ENCODE data around the gene KIF13A. TPM values are rescaled to one million over a fixed set of nuclear protein-coding genes. Genes with fewer than 3 reads are reported as not detected.

KIF13A gene
- total and polyA plus RNA-seq, 9 of the 15 experiments (the other 6 are each of a cell fraction or from before 2014, with no cell fraction given), result 3.6 to 44.3 (median 29.7) TPM

- TF ChIP-seq, protein P1, sequence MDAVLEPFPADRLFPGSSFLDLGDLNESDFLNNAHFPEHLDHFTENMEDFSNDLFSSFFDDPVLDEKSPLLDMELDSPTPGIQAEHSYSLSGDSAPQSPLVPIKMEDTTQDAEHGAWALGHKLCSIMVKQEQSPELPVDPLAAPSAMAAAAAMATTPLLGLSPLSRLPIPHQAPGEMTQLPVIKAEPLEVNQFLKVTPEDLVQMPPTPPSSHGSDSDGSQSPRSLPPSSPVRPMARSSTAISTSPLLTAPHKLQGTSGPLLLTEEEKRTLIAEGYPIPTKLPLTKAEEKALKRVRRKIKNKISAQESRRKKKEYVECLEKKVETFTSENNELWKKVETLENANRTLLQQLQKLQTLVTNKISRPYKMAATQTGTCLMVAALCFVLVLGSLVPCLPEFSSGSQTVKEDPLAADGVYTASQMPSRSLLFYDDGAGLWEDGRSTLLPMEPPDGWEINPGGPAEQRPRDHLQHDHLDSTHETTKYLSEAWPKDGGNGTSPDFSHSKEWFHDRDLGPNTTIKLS (IDR thresholded peaks at IDR 0.05; ENCODE audit: borderline replicate concordance, low read depth), result no peak
- TF ChIP-seq SMC3 (conservative IDR thresholded peaks at IDR 0.05; ENCODE audit: insufficient read depth, low read depth, low read length) (no peak), ZNF316 (IDR thresholded peaks at IDR 0.05) (peak; percentile 92), ZNF592 (IDR thresholded peaks at IDR 0.05) (peak; percentile 88), MITF (IDR thresholded peaks at IDR 0.05) (no peak), TEAD1 (CRISPR knock-in tag; IDR thresholded peaks at IDR 0.05) (no peak), ZZZ3 (IDR thresholded peaks at IDR 0.05) (no peak), TRIM24 (IDR thresholded peaks at IDR 0.05) (no peak), MIER1 (IDR thresholded peaks at IDR 0.05; ENCODE audit: low read depth) (no peak), SIRT6 (IDR thresholded peaks at IDR 0.05; ENCODE audit: low read depth, low read length) (no peak), SAP30 (IDR thresholded peaks at IDR 0.05; ENCODE audit: borderline replicate concordance, insufficient read depth, low read depth, low read length, poor library complexity, severe bottlenecking) (no peak), SNRNP70 (optimal IDR thresholded peaks at IDR 0.05; ENCODE audit: low read depth, low read length) (no peak)
- TF ChIP-seq, protein P2, sequence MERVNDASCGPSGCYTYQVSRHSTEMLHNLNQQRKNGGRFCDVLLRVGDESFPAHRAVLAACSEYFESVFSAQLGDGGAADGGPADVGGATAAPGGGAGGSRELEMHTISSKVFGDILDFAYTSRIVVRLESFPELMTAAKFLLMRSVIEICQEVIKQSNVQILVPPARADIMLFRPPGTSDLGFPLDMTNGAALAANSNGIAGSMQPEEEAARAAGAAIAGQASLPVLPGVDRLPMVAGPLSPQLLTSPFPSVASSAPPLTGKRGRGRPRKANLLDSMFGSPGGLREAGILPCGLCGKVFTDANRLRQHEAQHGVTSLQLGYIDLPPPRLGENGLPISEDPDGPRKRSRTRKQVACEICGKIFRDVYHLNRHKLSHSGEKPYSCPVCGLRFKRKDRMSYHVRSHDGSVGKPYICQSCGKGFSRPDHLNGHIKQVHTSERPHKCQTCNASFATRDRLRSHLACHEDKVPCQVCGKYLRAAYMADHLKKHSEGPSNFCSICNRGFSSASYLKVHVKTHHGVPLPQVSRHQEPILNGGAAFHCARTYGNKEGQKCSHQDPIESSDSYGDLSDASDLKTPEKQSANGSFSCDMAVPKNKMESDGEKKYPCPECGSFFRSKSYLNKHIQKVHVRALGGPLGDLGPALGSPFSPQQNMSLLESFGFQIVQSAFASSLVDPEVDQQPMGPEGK (CRISPR knock-in tag; IDR thresholded peaks at IDR 0.05; ENCODE audit: borderline replicate concordance), result no peak
These were observed 273.3 kb downstream of the KIF13A start (continued) for GRCh38 chr6:17714177-17714576.
